ENCODE measurements around the gene CHTOP.

DNA sequence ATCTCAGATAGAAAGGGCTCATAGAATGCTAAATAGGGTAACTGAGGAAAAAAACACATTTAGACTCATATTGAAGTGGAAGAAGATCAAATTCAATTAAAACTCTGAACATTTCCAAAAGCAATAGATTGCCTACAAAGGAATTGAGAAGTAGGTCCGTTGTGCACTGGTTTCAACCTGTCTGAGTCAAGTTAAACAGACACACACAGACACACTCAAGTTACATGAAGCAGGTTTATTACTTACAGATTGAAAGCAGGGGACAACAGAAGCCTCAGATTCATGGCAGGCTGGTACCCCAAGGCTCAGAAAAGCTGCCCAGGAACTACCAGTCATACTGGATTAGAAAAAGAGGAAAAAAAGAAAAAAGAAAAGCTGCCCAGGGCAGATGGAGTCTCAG, 47.5 kb upstream of the CHTOP start:
- no peak for TF ChIP-seq GATA2 (IDR thresholded peaks at IDR 0.05; ENCODE audit: low read depth, low read length)
- TF ChIP-seq GATA3 (IDR thresholded peaks at IDR 0.05; ENCODE audit: low read depth, low read length): no peak
